HG03103 (cell line): ENCODE data around the gene TANGO6.

Experiments used
- ATAC-seq: cut with Tn5 transposase; IDR thresholded peaks from one replicate; pipeline ENCODE4 v1.9.1; 2021; ENCODE audit warnings: low read depth; ENCODE audit not compliant: unreplicated experiment

The TANGO6 gene

DNA sequence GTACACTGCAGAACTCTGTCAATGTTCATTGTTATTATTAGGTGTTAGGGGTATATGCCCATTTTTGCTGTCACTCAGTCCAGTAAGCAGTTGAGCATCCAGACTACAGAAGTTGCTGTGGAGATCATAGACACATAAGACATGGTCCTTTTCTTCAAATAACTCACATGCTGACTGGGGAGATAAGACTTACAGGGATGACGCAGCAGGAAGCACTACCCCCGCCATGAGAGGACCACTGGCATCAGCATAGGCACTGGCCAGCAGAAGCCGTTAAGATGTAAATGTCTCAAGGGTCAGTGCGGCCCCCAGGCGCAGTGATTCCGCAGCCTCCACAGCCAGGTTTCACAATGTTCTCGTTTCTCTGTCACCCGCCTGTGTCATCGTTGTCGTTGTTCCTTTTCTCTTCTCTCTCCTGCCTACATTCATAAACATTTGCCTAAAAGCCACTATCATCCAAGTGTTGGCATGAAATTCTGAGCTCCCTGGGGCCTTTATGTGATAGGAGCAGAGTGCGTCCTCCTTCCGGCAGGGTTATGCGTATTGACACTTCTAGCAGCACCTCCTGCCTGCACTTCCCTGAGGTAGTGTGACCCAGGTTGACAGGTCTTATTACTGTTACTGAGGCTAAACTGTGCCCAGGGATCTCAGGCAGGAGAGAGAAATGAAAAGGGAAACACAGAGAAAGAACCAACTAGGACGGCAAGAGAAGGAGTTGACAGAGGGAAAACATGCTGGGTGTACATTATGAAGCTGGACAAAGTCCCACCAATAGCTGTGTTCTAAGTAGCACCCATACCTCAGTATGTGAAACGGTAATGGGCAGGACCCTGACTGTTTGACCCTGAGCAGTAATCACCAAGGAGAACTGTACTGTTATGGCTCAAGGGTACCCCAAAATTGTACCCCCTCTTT lies 17.9 kb downstream of the TANGO6 start:
- no peak for ATAC-seq

DNA sequence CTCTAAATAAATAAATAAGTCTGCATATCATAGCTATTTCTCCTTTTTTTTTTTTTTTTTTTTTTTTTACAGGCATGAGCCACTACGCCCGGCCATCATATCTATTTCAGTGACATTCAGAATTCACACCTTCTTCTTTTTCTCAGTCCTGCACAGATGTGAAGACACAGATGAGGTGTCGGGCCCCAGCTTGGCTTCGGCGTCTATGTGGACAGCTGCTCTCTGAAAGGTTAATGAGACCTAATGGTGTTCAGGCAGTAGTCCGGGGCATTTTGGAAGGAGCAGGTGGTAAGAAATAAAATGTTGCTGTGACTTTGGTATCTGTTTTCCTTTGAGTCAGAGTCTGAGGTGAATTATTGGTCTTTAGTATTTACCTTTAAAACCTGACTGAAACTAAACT lies 23.6 kb downstream of the TANGO6 start:
- ATAC-seq = no peak

- ATAC-seq = no peak
Observed at GRCh38 chr16:68869492-68870088, 26.3 kb downstream of the TANGO6 start.

DNA sequence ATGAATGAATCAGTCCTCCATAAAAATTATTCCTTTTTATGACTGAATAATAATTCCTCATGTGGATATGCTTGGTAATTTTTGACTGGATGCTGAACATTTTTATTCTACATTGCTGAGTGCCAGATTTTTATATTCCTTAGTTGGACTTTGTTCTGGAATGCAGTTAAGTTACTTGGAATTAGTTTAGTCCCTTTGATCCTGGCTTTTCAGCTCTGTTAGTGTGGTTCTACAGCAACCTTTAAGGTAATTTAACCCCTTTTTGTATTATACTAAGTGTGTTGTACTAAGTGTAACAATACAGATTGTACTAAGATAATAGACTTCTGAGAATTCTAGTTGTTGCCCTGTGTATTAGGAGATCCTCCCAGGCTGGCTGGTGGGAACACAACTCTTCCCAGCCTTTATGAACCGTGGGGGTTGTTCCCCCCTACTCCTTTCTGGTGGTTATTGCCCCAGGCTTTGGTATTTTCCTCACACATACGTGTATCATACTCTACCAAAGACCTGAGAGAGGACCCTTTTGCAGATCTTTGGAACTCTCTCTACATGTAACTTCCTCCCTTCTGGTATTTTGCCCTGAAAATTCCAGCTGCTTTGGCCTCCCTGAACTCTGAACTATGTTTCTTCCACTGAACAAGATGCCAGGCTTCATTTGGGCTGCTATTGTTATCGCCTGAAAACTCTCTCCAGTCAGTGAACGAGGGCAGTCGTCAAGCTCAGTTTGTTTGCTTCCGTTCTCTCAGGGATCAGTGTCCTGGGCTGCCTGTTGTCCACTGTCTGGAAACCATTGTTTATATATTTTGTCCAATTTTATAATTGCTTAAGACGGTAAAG lies 30.5 kb downstream of the TANGO6 start:
- ATAC-seq = no peak

DNA sequence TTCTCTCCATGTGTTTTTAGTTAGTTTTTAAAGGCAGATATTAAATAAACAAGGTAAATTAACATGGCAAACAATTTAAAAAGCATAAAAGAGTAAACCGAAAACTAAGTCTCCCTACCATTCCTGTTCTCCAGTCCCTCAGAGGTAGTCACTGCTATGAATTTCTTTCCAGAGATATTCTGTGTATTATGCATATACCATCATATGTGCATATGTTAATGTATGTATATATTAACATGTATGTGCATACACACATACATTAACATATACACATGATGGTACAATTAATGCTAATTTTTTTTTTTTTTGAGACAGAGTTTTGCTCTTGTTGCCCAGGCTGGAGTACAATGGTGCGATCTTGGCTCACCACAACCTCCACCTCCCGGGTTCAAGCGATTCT lies 32.5 kb downstream of the TANGO6 start:
- ATAC-seq = no peak

DNA sequence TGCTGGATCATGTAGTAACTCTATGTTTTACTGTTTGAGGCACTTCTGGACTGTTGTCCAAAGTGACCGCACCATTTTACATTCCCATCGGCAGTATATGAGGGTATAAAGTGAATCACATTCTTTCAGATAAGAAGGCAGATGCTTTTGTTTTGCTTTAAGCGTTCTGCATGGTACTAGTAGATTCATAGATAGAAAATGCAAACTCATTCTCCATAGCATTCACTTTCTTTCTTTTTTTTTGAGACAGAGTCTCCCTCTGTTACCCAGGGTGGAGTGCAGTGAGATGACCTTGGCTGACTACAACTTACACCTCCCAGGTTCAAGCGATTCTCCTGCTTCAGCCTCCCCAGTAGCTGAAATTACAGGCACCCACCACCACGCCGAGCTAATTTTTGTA lies 40.4 kb downstream of the TANGO6 start:
- ATAC-seq = no peak

DNA sequence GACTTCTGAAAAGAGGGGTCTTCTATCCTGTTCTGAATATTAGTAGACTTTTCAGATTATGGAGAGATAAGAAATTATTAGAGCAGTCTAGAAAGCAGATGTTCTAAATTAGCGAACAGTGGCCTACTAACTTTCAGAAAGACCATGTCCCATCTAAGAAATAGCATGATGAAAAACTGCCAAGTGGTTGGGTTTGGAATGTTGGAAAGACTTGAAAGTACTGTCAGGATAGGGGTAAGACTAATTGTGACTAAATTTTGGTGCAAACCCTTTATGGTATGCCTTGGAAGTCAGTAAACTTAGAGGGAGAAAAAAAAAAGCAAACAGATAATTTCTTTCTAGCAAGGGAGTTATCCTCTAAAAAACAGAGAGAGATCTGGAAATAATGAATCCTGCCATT lies 41.1 kb downstream of the TANGO6 start:
- no peak for ATAC-seq

DNA sequence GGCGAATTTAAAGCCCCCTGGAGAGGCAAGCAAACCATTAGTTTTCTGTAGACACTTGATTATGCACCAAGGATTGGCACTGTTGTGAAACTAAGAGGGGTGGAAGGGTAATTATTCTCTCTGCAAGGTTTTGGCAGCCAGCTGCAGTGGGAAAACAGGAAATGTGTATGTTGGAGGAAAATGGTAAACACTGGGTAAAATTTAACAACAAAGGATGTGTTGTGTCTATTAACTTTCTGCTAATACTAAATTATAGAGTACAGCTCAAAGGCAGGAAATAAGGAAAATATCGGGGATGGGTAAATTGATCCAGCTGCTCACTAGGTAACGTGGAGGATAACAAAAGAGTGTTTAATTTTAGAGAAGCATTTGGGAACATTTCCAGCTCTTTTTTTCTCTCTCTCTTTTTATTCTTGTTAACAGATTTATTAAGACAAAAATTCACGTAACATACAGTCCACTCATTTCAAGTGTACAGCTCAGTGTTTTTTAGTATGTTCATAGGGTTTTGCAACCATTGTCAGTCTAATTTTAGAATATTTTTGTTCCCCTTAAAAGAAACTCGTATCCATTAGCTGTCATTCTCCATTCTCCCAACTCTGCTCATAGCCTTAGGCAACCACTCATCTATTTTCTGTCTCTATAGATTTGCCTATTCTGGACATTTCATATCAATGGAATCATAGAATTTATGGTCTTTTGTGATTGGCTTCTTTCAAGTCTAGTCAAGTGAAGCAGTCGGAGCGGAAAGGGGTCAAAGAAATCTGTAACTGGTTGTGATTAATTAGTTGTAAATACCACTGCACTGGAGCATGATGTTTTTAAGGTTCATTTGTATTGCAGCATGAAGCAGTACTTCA lies 41.8 kb downstream of the TANGO6 start:
- ATAC-seq = no peak

GRCh38 chr16:68887107-68887506 lies 43.8 kb downstream of the TANGO6 start:
- no peak for ATAC-seq

DNA sequence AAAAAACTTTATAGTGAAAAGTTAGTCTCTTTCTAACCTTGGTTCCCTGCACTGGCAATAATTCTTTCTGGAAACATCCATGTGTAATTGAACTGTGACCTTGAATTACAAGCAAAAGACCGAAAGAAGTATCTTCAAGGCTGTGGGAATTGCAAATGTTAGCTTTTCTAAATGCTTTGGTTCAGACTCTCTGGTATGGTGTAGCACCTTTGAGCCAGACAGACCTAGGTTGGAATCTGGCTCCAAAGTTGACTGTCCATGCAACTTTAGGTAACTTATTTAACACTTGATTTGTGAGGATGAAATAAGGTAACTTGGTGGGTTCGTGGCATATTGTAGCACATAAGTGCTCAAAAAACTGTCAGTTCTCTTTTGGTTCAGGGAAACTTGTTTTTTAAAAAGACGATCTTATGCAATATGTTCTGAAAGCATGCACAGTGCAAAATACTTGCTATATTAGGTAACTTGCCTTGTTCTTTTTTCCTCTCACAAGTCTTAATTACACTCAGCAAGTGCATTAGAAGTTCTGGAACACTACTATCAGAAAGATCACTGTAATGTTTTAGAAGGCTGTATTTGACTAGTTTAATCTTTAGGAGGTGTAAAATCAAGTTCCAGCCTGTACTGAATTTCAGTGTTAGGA lies 46.3 kb downstream of the TANGO6 start:
- ATAC-seq = no peak

GRCh38 chr16:68892214-68892613 lies 48.9 kb downstream of the TANGO6 start:
- ATAC-seq = no peak

- ATAC-seq = no peak
Observed at GRCh38 chr16:68892898-68893297, 49.6 kb downstream of the TANGO6 start.

DNA sequence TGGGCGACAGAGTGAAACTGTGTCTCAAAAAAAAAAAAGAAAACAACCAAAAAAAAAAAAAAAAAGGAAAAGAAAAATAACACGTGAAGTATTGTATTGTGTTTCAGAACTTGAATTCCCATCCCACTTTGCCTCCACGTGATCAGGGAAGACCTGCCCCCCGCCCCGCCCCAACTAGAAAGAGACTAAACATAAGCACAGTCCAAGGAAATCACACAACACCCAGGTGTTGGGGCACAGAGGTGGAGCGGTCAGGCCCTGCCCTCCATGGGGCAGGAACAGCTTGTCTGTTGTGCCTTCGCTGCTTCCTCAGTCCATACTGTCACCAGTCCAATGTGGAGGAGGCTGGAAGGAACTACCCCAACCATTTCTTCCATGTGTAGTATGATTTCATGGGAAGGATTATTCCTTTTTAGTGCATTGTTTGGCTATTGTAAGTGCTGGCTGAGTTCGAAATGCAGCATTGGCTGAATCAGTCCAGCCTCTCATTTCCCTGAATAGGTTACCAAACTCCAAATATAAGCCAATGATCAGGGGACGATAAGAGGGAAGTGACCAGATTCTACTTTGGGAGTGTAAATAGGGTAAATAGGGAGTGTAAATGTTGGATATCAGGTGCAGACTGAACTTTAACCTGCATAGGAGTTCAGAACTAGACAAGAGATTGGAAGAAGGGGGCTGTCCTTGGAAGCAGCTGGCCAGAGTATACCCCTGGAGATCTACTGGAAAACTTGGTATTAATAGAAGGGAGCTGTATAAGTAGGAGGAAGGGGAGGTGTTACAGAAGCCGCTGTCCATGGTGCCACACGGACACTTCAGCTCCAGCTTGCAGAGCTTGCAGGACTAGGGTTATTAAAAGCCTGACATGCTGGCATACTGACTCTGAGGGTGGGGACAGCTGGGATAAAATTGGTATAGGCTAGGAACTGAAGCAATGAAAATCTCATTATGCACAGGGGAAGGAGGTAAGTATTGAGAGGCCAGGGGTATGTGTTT lies 50.7 kb downstream of the TANGO6 start:
- ATAC-seq = no peak

DNA sequence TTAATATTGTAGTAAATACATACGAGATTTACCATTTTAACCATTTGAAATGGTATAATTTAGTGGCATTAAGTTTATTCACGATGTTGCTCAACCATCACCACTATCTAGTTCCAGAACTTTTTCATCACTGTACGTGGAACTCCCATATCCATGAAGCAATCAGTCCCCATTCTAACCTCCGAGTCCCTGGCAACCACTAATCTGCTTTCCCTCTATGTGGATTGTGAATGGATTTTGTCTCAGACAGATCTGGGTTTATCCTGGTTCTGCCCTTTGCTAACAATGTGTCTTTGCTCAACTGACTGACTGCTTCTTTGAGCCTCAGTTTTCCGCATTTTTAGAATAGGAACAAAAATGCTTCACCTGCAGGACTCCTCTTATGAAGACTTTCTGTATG lies 51.4 kb downstream of the TANGO6 start:
- ATAC-seq = no peak

DNA sequence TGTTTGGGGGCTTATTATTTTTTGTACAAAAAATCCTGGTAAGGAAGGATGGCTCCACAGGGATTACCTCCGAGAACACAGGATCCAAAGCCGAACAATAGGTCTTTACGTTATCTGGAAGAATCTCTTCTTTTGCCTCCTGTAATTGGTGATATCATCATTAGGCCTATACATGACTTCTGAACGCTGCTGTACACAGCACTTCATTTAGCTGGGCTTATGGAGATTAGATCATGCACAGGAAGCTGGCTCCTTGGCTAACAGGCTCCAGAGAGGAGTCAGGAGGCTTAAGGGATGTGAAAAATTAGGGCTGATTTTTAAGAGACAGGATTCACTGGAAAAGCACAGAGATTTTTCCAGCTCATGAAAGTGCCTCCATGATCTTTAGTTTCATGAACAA lies 54.7 kb downstream of the TANGO6 start:
- ATAC-seq = no peak

- no peak for ATAC-seq
Observed at GRCh38 chr16:68900009-68900408, 56.7 kb downstream of the TANGO6 start.

- no peak for ATAC-seq
Observed at GRCh38 chr16:68902003-68902968, 59.0 kb downstream of the TANGO6 start.

GRCh38 chr16:68902969-68903345 lies 59.6 kb downstream of the TANGO6 start:
- no peak for ATAC-seq
